ENCODE data around the gene AATK. TPM values are rescaled to one million over a fixed set of nuclear protein-coding genes. Genes with fewer than 3 reads are reported as not detected.

Gene AATK
- total and polyA plus RNA-seq, 2 of the 13 experiments (the other 11 are each of a cell fraction or from before 2014, with no cell fraction given), result 2.9 to 8.4 TPM

DNA sequence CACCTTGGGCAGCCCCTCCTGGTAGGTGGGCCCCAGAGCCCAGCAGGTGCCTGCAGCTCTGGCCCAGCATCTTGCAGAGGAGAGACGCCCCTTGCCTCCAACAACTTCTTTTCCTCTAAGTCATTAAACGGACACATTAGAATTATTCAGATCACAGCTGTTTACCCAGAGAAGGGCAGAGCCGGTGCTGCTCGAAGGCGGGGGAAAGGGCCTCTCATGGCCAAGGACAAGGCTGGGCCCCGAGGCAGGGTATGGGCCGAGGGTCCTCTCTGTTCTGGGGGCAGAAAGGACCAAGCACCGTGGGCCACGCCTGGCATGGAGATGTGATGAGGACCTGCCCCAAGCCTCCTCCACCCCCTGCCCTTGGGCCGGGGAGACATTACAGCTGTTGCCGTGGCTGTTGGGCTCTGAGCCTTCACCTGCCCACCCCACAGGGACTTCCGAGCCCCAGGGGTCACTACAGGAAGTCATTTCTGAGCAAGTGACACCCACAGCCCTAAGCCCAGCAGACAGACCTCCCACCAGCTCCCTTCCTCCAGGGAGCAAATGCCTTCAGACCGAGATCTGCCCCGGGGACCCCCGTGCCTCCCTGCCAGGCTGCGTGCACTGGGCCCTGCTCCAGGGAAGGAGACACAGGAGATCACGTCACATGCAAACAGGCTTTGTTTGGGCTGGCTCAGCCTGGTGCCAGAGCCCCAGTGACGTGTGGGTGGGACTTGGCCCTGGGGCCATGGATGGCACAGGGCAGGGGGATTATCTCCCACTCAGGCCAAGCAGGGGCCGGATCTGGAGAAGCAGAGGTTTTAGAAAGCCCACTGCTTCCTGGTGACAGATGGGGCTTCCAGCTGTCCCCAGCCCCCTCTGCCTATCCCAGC is 1.4 kb downstream of the AATK start (continued):
- TF ChIP-seq, protein P1, sequence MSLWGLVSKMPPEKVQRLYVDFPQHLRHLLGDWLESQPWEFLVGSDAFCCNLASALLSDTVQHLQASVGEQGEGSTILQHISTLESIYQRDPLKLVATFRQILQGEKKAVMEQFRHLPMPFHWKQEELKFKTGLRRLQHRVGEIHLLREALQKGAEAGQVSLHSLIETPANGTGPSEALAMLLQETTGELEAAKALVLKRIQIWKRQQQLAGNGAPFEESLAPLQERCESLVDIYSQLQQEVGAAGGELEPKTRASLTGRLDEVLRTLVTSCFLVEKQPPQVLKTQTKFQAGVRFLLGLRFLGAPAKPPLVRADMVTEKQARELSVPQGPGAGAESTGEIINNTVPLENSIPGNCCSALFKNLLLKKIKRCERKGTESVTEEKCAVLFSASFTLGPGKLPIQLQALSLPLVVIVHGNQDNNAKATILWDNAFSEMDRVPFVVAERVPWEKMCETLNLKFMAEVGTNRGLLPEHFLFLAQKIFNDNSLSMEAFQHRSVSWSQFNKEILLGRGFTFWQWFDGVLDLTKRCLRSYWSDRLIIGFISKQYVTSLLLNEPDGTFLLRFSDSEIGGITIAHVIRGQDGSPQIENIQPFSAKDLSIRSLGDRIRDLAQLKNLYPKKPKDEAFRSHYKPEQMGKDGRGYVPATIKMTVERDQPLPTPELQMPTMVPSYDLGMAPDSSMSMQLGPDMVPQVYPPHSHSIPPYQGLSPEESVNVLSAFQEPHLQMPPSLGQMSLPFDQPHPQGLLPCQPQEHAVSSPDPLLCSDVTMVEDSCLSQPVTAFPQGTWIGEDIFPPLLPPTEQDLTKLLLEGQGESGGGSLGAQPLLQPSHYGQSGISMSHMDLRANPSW (CRISPR knock-in tag; IDR thresholded peaks at IDR 0.05; ENCODE audit: borderline replicate concordance), result no peak
- no peak for TF ChIP-seq SRY (CRISPR knock-in tag; IDR thresholded peaks at IDR 0.05)
- TF ChIP-seq ZNF510 (CRISPR knock-in tag; IDR thresholded peaks at IDR 0.05; ENCODE audit: low read depth), result 0 out of 2 replicates have a peak, but pooled peaks have one; percentile 75
- TF ChIP-seq HMGA1 (CRISPR knock-in tag; conservative IDR thresholded peaks at IDR 0.05), result no peak
- TF ChIP-seq ZNF766 (CRISPR knock-in tag; IDR thresholded peaks at IDR 0.05; ENCODE audit: borderline replicate concordance), result no peak
- TF ChIP-seq ZNF562 (CRISPR knock-in tag; IDR thresholded peaks at IDR 0.05; ENCODE audit: borderline replicate concordance), result no peak
- TF ChIP-seq SP140L (CRISPR knock-in tag; IDR thresholded peaks at IDR 0.05; ENCODE audit: borderline replicate concordance), result no peak
- no peak for TF ChIP-seq NCOR1 (IDR thresholded peaks at IDR 0.05; ENCODE audit: borderline replicate concordance, low read length)
- TF ChIP-seq, protein P2, sequence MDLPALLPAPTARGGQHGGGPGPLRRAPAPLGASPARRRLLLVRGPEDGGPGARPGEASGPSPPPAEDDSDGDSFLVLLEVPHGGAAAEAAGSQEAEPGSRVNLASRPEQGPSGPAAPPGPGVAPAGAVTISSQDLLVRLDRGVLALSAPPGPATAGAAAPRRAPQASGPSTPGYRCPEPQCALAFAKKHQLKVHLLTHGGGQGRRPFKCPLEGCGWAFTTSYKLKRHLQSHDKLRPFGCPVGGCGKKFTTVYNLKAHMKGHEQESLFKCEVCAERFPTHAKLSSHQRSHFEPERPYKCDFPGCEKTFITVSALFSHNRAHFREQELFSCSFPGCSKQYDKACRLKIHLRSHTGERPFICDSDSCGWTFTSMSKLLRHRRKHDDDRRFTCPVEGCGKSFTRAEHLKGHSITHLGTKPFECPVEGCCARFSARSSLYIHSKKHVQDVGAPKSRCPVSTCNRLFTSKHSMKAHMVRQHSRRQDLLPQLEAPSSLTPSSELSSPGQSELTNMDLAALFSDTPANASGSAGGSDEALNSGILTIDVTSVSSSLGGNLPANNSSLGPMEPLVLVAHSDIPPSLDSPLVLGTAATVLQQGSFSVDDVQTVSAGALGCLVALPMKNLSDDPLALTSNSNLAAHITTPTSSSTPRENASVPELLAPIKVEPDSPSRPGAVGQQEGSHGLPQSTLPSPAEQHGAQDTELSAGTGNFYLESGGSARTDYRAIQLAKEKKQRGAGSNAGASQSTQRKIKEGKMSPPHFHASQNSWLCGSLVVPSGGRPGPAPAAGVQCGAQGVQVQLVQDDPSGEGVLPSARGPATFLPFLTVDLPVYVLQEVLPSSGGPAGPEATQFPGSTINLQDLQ (CRISPR knock-in tag; IDR thresholded peaks at IDR 0.05), result no peak
- TF ChIP-seq SYNCRIP (IDR thresholded peaks at IDR 0.05; ENCODE audit: insufficient read depth, low read depth, low read length), result no peak
- no peak for TF ChIP-seq ZNF432 (CRISPR knock-in tag; IDR thresholded peaks at IDR 0.05; ENCODE audit: borderline replicate concordance)
- TF ChIP-seq, protein P3, sequence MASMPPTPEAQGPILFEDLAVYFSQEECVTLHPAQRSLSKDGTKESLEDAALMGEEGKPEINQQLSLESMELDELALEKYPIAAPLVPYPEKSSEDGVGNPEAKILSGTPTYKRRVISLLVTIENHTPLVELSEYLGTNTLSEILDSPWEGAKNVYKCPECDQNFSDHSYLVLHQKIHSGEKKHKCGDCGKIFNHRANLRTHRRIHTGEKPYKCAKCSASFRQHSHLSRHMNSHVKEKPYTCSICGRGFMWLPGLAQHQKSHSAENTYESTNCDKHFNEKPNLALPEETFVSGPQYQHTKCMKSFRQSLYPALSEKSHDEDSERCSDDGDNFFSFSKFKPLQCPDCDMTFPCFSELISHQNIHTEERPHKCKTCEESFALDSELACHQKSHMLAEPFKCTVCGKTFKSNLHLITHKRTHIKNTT (CRISPR knock-in tag; IDR thresholded peaks at IDR 0.05), result no peak
- TF ChIP-seq STAG1 (CRISPR knock-in tag; IDR thresholded peaks at IDR 0.05), result no peak
- peak; percentile 80; the same call in 1 of the 2 replicates for TF ChIP-seq ZNF343 (CRISPR knock-in tag; IDR thresholded peaks at IDR 0.05)
- no peak for TF ChIP-seq ZNF724P (CRISPR knock-in tag; IDR thresholded peaks at IDR 0.05; ENCODE audit: borderline replicate concordance)
- no peak for TF ChIP-seq PHF21A (CRISPR knock-in tag; IDR thresholded peaks at IDR 0.05)
- TF ChIP-seq ZNF678 (CRISPR knock-in tag; IDR thresholded peaks at IDR 0.05), result peak; percentile 85
- no peak for TF ChIP-seq ZNF367 (CRISPR knock-in tag; IDR thresholded peaks at IDR 0.05; ENCODE audit: borderline replicate concordance)
- peak; percentile 80; the same call in 1 of the 2 replicates for TF ChIP-seq ZBTB46 (CRISPR knock-in tag; IDR thresholded peaks at IDR 0.05; ENCODE audit: borderline replicate concordance)
- TF ChIP-seq BRCA1 (CRISPR knock-in tag; IDR thresholded peaks at IDR 0.05), result no peak
- no peak for TF ChIP-seq ZFP36 (IDR thresholded peaks at IDR 0.05; ENCODE audit: borderline replicate concordance, low read depth, low read length, partially characterized antibody)

Data from HepG2 (cell line).